ENCODE data around the gene CHD9NB. TPM values are rescaled to one million over a fixed set of nuclear protein-coding genes. Genes with fewer than 3 reads are reported as not detected.
A peak's percentile ranks its signal among the peaks of the same experiment; 100 is the strongest.

Gene CHD9NB
- polyA plus RNA-seq = 0.85 TPM
- long read RNA-seq, donor 1 = 0 reads
- long read RNA-seq, donor 2 = 0 reads
- long read RNA-seq, donor 3 = 0 reads
- long read RNA-seq, donor 4 = 0 reads
- long read RNA-seq, donor 5 = 0 reads
- long read RNA-seq, donor 6 = 0 reads
- long read RNA-seq, donor 7 = 0 reads
- long read RNA-seq, donor 8 = 0 reads
- long read RNA-seq, donor 9 = 0 reads
- long read RNA-seq, donor 10 = 0 reads
- long read RNA-seq, donor 11 = 0 reads

- DNase-seq = peak; percentile 92 to 96
- Histone ChIP-seq H3K27me3 (ENCODE audit: control insufficient read depth, insufficient read depth, low read length) (no peaks in the 10 kb centered on the region), H3K4me3 (ENCODE audit: low read length) (no peak within 1 kb of the TSS), H3K4me1 (ENCODE audit: control insufficient read depth, insufficient read depth, low read length) (peaks cover 37% of the 10 kb centered on the region), H3K9me3 (ENCODE audit: control insufficient read depth, low read depth, low read length) (peaks cover 5% of the 10 kb centered on the region), H3K27ac (ENCODE audit: low read length) (peak within 1 kb of the TSS; percentile 87), H3K36me3 (ENCODE audit: control insufficient read depth, insufficient read depth, low read length) (no peaks in the 10 kb centered on the region)
- WGBS (ENCODE audit: insufficient coverage, low lambda C conversion rate) = no CpG with 5 or more reads among the region's 2 CpGs
These were observed at the start of gene CHD9NB for GRCh38 chr16:53052519-53053501. Gene CHD9NB, minus strand, starts transcription at chr16:53052897. Its CDS starts 8,739 bp downstream, at chr16:53044158.

GRCh38 chr16:53100889-53101288 lies 48.2 kb upstream of the CHD9NB start:
- DNase-seq = no peak

GRCh38 chr16:53100131-53100748 lies 47.5 kb upstream of the CHD9NB start:
- H3K4me1 ChIP-seq (ENCODE audit: control insufficient read depth, insufficient read depth, low read length) = peaks cover 22% of the 10 kb centered on the region

More at GRCh38 chr16:53100889-53101288, 48.2 kb upstream of the CHD9NB start:
- peak overlapping the region; percentile 90 for H3K27ac ChIP-seq (ENCODE audit: low read length)
- H3K4me3 ChIP-seq (ENCODE audit: low read length) = no peak overlapping the region
- no CpG with 5 or more reads among the region's 1 CpG for WGBS (ENCODE audit: insufficient coverage, low lambda C conversion rate)
- no peaks in the 10 kb centered on the region for H3K9me3 ChIP-seq (ENCODE audit: control insufficient read depth, low read depth, low read length)
- no peaks in the 10 kb centered on the region for H3K27me3 ChIP-seq (ENCODE audit: control insufficient read depth, insufficient read depth, low read length)
- peaks cover 22% of the 10 kb centered on the region for H3K4me1 ChIP-seq (ENCODE audit: control insufficient read depth, insufficient read depth, low read length)
- H3K36me3 ChIP-seq (ENCODE audit: control insufficient read depth, insufficient read depth, low read length) = no peaks in the 10 kb centered on the region

GRCh38 chr16:53099318-53100130 lies 46.8 kb upstream of the CHD9NB start:
- H3K9me3 ChIP-seq (ENCODE audit: control insufficient read depth, low read depth, low read length) = no peaks in the 10 kb centered on the region
- H3K27me3 ChIP-seq (ENCODE audit: control insufficient read depth, insufficient read depth, low read length) = no peaks in the 10 kb centered on the region
- no CpG with 5 or more reads among the region's 26 CpGs for WGBS (ENCODE audit: insufficient coverage, low lambda C conversion rate)
- peaks cover 24% of the 10 kb centered on the region for H3K4me1 ChIP-seq (ENCODE audit: control insufficient read depth, insufficient read depth, low read length)
- peak overlapping the region; percentile 39 for H3K4me3 ChIP-seq (ENCODE audit: low read length)
- peak overlapping the region; percentile 90 for H3K27ac ChIP-seq (ENCODE audit: low read length)
- peak; percentile 96 to 99 for DNase-seq
- H3K36me3 ChIP-seq (ENCODE audit: control insufficient read depth, insufficient read depth, low read length) = no peaks in the 10 kb centered on the region

More at GRCh38 chr16:53100131-53100748, 47.5 kb upstream of the CHD9NB start:
- Histone ChIP-seq H3K4me3 (ENCODE audit: low read length) (peak overlapping the region; percentile 39), H3K9me3 (ENCODE audit: control insufficient read depth, low read depth, low read length) (no peaks in the 10 kb centered on the region), H3K36me3 (ENCODE audit: control insufficient read depth, insufficient read depth, low read length) (no peaks in the 10 kb centered on the region), H3K27me3 (ENCODE audit: control insufficient read depth, insufficient read depth, low read length) (no peaks in the 10 kb centered on the region), H3K27ac (ENCODE audit: low read length) (peak overlapping the region; percentile 90)
- WGBS (ENCODE audit: insufficient coverage, low lambda C conversion rate) = no CpG with 5 or more reads among the region's 9 CpGs
- DNase-seq = no peak

GRCh38 chr16:53098526-53099317 lies 46.0 kb upstream of the CHD9NB start:
- Histone ChIP-seq H3K27me3 (ENCODE audit: control insufficient read depth, insufficient read depth, low read length) (no peaks in the 10 kb centered on the region), H3K9me3 (ENCODE audit: control insufficient read depth, low read depth, low read length) (no peaks in the 10 kb centered on the region), H3K4me1 (ENCODE audit: control insufficient read depth, insufficient read depth, low read length) (peaks cover 32% of the 10 kb centered on the region), H3K4me3 (ENCODE audit: low read length) (peak overlapping the region; percentile 39), H3K27ac (ENCODE audit: low read length) (peak overlapping the region; percentile 90), H3K36me3 (ENCODE audit: control insufficient read depth, insufficient read depth, low read length) (no peaks in the 10 kb centered on the region)
- WGBS (ENCODE audit: insufficient coverage, low lambda C conversion rate) = no CpG with 5 or more reads among the region's 16 CpGs
- DNase-seq = peak; percentile 66 to 77

- H3K4me3 ChIP-seq (ENCODE audit: low read length) = no peak overlapping the region
- WGBS (ENCODE audit: insufficient coverage, low lambda C conversion rate) = 86% methylated on average over 1 of the region's 4 CpGs
- no peak overlapping the region for H3K27ac ChIP-seq (ENCODE audit: low read length)
- no peaks in the 10 kb centered on the region for H3K36me3 ChIP-seq (ENCODE audit: control insufficient read depth, insufficient read depth, low read length)
- peaks cover 41% of the 10 kb centered on the region for H3K4me1 ChIP-seq (ENCODE audit: control insufficient read depth, insufficient read depth, low read length)
- no peaks in the 10 kb centered on the region for H3K9me3 ChIP-seq (ENCODE audit: control insufficient read depth, low read depth, low read length)
- H3K27me3 ChIP-seq (ENCODE audit: control insufficient read depth, insufficient read depth, low read length) = no peaks in the 10 kb centered on the region
- no peak for DNase-seq
These were observed 44.5 kb upstream of the CHD9NB start for GRCh38 chr16:53097190-53097589.

GRCh38 chr16:53094013-53094630 lies 41.4 kb upstream of the CHD9NB start:
- H3K4me3 ChIP-seq (ENCODE audit: low read length) = no peak overlapping the region
- WGBS (ENCODE audit: insufficient coverage, low lambda C conversion rate) = 15% methylated on average over 3 of the region's 10 CpGs
- peak; percentile 59 to 89 for DNase-seq
- H3K27ac ChIP-seq (ENCODE audit: low read length) = peak overlapping the region; percentile 93
- no peaks in the 10 kb centered on the region for H3K36me3 ChIP-seq (ENCODE audit: control insufficient read depth, insufficient read depth, low read length)
- no peaks in the 10 kb centered on the region for H3K27me3 ChIP-seq (ENCODE audit: control insufficient read depth, insufficient read depth, low read length)
- no peaks in the 10 kb centered on the region for H3K9me3 ChIP-seq (ENCODE audit: control insufficient read depth, low read depth, low read length)
- H3K4me1 ChIP-seq (ENCODE audit: control insufficient read depth, insufficient read depth, low read length) = peaks cover 37% of the 10 kb centered on the region

GRCh38 chr16:53093162-53093744 lies 40.6 kb upstream of the CHD9NB start:
- H3K27me3 ChIP-seq (ENCODE audit: control insufficient read depth, insufficient read depth, low read length) = no peaks in the 10 kb centered on the region
- WGBS (ENCODE audit: insufficient coverage, low lambda C conversion rate) = 100% methylated on average over 1 of the region's 5 CpGs
- H3K27ac ChIP-seq (ENCODE audit: low read length) = peak overlapping the region; percentile 93
- no peak for DNase-seq
- H3K4me1 ChIP-seq (ENCODE audit: control insufficient read depth, insufficient read depth, low read length) = peaks cover 29% of the 10 kb centered on the region
- no peaks in the 10 kb centered on the region for H3K9me3 ChIP-seq (ENCODE audit: control insufficient read depth, low read depth, low read length)
- H3K36me3 ChIP-seq (ENCODE audit: control insufficient read depth, insufficient read depth, low read length) = no peaks in the 10 kb centered on the region
- no peak overlapping the region for H3K4me3 ChIP-seq (ENCODE audit: low read length)

GRCh38 chr16:53092284-53092683 lies 39.6 kb upstream of the CHD9NB start:
- no peaks in the 10 kb centered on the region for H3K9me3 ChIP-seq (ENCODE audit: control insufficient read depth, low read depth, low read length)
- H3K27ac ChIP-seq (ENCODE audit: low read length) = no peak overlapping the region
- H3K27me3 ChIP-seq (ENCODE audit: control insufficient read depth, insufficient read depth, low read length) = no peaks in the 10 kb centered on the region
- no peaks in the 10 kb centered on the region for H3K36me3 ChIP-seq (ENCODE audit: control insufficient read depth, insufficient read depth, low read length)
- WGBS (ENCODE audit: insufficient coverage, low lambda C conversion rate) = no CpG with 5 or more reads among the region's 2 CpGs
- no peak overlapping the region for H3K4me3 ChIP-seq (ENCODE audit: low read length)
- peaks cover 28% of the 10 kb centered on the region for H3K4me1 ChIP-seq (ENCODE audit: control insufficient read depth, insufficient read depth, low read length)
- no peak for DNase-seq
